ENCODE measurements around the gene OPRM1.
"Not testable (repeated sequence)": the region's sequence is repeated elsewhere in the genome, so short reads cannot be mapped to it uniquely, and the experiment has no call there.

OPRM1 gene

GRCh38 chr6:154239392-154239791 lies 200.4 kb downstream of the OPRM1 start:
- no peak for DNase-seq (ENCODE audit: low read depth in 2 of 2)

DNA sequence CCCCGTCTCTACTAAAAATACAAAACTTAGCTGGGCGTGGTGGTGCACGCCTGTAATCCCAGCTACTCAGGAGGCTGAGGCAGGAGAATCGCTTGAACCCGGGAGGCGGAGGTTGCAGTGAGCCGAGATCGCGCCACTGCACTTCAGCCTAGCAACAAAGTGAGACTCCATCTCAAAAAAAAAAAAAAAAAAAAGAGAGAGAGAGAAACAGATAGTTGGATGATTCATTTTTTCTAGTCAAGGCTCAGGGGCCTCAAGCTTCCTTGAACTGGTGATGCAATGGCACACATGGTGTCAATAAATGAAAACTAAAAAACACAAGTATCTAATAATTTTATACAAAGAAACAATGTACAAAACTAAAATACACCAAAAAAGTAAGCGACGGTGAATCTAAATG lies 202.0 kb downstream of the OPRM1 start:
- not testable (repeated sequence) for DNase-seq (ENCODE audit: low read depth in 2 of 2)

- DNase-seq (ENCODE audit: low read depth in 2 of 2): no peak
These were observed 202.5 kb downstream of the OPRM1 start for GRCh38 chr6:154241581-154241980.

DNA sequence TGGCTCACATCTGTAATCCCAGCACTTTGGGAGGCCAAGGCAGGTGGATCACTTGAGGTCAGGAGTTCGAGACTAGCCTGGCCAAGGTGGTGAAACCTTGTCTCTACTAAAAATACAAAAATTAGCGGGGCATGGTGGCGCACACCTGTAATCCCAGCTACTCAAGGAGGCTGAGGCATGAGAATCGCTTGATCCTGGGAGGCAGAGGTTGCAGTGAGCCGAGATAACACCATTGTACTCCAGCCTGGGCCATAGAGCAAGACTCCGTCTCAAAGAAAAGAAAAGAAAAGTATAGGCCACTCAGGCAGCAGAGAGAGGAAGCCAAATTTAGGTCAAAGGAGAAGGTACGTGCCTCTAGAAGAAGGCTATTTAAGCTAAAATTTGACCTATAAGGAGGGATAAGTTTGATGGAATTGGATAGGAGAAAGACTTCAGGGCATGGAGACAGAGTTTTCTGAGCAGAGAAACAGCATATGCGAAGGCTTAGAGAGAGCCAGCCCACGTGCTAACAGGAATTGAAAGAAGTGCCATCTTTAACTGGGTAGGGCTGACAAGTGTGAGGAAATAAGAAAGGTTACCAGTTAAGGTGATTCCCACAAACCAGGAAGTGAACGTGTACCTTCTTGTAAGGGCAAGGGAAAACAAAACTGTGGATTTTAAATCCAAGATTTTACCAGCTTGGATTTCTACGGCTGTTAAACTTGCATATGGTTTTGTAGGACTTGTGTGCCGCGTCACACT lies 203.7 kb downstream of the OPRM1 start:
- no peak for DNase-seq (ENCODE audit: low read depth in 2 of 2)

- DNase-seq (ENCODE audit: low read depth in 2 of 2): no peak
These were observed 205.0 kb downstream of the OPRM1 start for GRCh38 chr6:154243793-154244750.

DNA sequence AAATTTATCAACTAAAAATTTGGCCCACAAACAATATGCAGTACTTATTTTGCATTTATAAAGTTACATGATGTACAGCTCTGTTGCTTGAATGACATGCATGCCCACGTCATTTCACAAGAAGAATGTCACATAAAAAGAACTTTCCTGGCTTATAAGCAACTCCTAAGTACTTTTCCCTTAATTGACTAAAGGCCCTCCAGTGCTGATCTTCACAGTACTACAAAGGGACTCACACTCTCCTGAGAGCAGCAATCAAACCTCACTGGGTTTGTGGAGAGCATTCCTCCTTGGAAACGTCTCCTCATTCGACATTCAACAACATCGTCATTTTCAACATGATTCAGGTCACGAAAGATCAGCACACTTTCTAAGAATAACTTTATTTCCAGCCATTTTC lies 206.5 kb downstream of the OPRM1 start:
- DNase-seq (ENCODE audit: low read depth in 2 of 2): no peak

DNA sequence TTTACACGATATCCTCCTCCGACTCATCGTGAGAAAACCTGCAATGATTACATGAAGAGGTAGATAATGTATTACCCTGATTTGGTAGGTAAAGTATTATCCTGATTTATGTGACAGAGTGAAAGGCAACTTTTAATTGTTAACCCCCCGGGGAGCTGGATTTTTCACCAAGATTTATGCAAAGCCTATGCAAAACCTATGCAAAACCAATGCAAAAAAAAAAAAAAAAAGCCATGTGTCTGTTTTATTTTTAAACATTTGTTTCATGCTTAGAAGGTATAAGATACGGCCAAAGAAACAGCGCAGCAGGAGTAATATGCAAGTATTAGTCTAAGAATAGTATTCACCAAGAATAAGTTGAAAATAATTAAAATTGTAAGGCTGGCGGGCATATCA lies 207.7 kb downstream of the OPRM1 start:
- no peak for DNase-seq (ENCODE audit: low read depth in 2 of 2)

GRCh38 chr6:154247119-154247861 lies 208.2 kb downstream of the OPRM1 start:
- peak in 1 of 2 donors; percentile 28 for DNase-seq (ENCODE audit: low read depth in 2 of 2)

- no peak for DNase-seq (ENCODE audit: low read depth in 2 of 2)
These were observed 210.7 kb downstream of the OPRM1 start for GRCh38 chr6:154249499-154250298.

DNA sequence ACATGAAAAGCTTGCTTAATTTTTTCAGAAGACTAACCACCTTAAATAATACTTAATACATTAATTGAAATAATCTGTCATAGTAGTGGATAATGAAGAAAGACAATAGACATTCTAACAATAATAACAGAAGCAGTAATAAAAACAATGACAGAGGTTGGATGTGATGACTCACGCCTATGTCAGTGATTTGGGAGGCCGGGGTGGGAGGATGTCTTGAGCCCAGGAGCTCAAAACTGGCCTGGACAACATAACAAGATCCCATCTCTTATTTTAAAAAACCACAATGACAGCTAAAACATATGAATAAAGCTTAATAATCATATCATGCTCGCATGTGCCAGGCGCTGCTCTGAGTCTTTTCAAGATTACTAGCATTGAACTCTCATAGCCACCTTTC lies 212.1 kb downstream of the OPRM1 start:
- no peak for DNase-seq (ENCODE audit: low read depth in 2 of 2)

GRCh38 chr6:154252678-154253077 lies 213.6 kb downstream of the OPRM1 start:
- no peak for DNase-seq (ENCODE audit: low read depth in 2 of 2)

GRCh38 chr6:154257067-154257466 lies 218.0 kb downstream of the OPRM1 start:
- no peak for DNase-seq (ENCODE audit: low read depth in 2 of 2)

DNA sequence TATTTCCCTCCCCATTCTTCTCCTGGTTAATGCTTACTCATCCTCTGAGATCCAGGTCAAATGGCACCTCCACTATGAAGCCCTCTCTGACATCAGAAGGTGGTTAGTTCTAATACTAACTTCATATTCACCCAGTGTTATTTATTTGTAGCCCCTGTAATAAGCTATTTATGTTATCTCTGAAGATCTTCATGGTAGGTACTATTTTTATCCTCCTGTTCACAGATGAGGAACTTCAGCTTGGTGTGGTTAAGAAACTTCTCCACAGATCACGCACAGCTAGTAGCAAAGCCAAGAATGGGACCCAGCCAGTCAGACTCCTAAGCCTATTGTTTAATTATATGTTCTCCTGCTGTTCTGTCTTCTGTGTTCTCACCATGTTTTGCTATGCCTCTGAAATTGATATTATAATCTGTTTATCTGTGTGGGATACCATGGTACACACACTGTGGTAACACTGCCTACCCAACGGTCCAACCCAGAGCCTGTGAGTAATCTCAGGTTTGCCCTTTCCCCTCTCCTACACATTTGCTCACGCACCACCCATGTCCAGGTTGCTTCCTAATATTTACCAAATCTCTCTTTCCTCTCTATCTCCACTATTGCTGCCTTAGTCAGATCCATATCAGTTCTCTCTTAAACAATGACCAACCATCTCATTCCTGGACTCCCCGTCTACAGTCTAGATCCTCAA lies 219.2 kb downstream of the OPRM1 start:
- DNase-seq (ENCODE audit: low read depth in 2 of 2): no peak

GRCh38 chr6:154261688-154262397 lies 222.8 kb downstream of the OPRM1 start:
- no peak for DNase-seq (ENCODE audit: low read depth in 2 of 2)

GRCh38 chr6:154266560-154267099 lies 227.6 kb downstream of the OPRM1 start:
- DNase-seq (ENCODE audit: low read depth in 2 of 2): no peak

- DNase-seq (ENCODE audit: low read depth in 2 of 2): no peak
These were observed 228.6 kb downstream of the OPRM1 start for GRCh38 chr6:154267508-154268106.

GRCh38 chr6:154268486-154268885 lies 229.4 kb downstream of the OPRM1 start:
- no peak for DNase-seq (ENCODE audit: low read depth in 2 of 2)

DNA sequence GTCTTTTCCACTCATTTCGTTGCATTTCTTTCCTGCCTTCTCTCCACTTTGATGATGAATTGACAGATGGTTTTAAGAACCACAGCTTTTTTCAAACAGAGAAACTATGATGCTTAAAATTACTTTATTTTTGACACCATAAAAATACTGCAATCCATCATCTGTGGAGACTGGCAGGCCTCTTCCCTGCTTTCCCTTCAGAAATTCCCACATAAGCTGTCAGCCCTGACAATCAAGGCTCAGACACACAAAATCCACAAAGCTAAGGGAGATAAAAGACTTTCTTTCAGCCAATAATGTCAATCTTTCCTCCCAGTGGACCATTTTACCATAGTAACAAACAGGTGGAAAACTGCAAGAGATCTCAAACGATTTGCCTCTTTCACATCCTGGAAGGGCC lies 235.1 kb downstream of the OPRM1 start:
- DNase-seq (ENCODE audit: low read depth in 2 of 2): no peak
